SK-N-SH treated with all-trans-retinoic acid at 6 μM for 48 hours (cell line): Measurements from ENCODE around the gene TTC23.
A peak's percentile ranks its signal among the peaks of the same experiment; 100 is the strongest.

Experiments used
- ATAC-seq: fragments of 200-7000 bp; cut with Tn5 transposase; 3 replicates; pipeline ENCODE4 v1.9.1; 2020; ENCODE audit warnings: mild to moderate bottlenecking, moderate library complexity
- ARNTL ChIP-seq: fragments of 450-650 bp; formaldehyde crosslinking; IDR thresholded peaks from 2 replicates; pipeline ENCODE4 v1.5.0; 2020; ENCODE audit warnings: low read depth, mild to moderate bottlenecking, moderate library complexity, borderline replicate concordance
- ESRRG ChIP-seq: fragments of 250-450 bp; sonication (Bioruptor Pico); IDR thresholded peaks from 2 replicates; pipeline ENCODE4 v1.6.1; 2021; ENCODE audit warnings: mild to moderate bottlenecking
- GLIS3 ChIP-seq: fragments of 250-450 bp; sonication (Bioruptor Pico); IDR thresholded peaks from 2 replicates; pipeline ENCODE4 v1.5.0; 2020; ENCODE audit warnings: mild to moderate bottlenecking, moderate library complexity
- ISL1 ChIP-seq: fragments of 250-450 bp; sonication (Bioruptor Pico); IDR thresholded peaks from 2 replicates; pipeline ENCODE4 v2.1.2; 2022; ENCODE audit warnings: mild to moderate bottlenecking, moderate library complexity
- OSR1 ChIP-seq: fragments of 250-450 bp; sonication (Bioruptor Pico); IDR thresholded peaks from 2 replicates; pipeline ENCODE4 v1.8.0; 2022; ENCODE audit warnings: moderate library complexity, mild to moderate bottlenecking, inconsistent platforms
- PPARA ChIP-seq: fragments of 250-450 bp; sonication (Bioruptor Pico); IDR thresholded peaks from 2 replicates; pipeline ENCODE4 v1.5.0; 2020; ENCODE audit warnings: mild to moderate bottlenecking, borderline replicate concordance
- RARB ChIP-seq: fragments of 250-450 bp; sonication (Bioruptor Pico); IDR thresholded peaks from 2 replicates; pipeline ENCODE4 v1.8.0; 2021; ENCODE audit warnings: mild to moderate bottlenecking, moderate library complexity
- SNAI2 ChIP-seq: fragments of 250-450 bp; sonication (Bioruptor Pico); IDR thresholded peaks from 2 replicates; pipeline ENCODE4 v1.5.0; 2020; ENCODE audit warnings: mild to moderate bottlenecking, moderate library complexity
- TCF4 ChIP-seq: fragments of 250-450 bp; sonication (Bioruptor Pico); IDR thresholded peaks from 2 replicates; pipeline ENCODE4 v1.8.0; 2021; ENCODE audit warnings: mild to moderate bottlenecking, moderate library complexity, borderline replicate concordance
- TOX ChIP-seq: fragments of 250-450 bp; sonication (Bioruptor Pico); IDR thresholded peaks from 2 replicates; pipeline ENCODE4 v1.8.0; 2021; ENCODE audit warnings: mild to moderate bottlenecking, moderate library complexity, borderline replicate concordance
- ZC3H10 ChIP-seq: fragments of 250-450 bp; sonication (Bioruptor Pico); IDR thresholded peaks from 2 replicates; pipeline ENCODE4 v1.5.1; 2021; ENCODE audit warnings: mild to moderate bottlenecking, moderate library complexity
- ZFP3 ChIP-seq: fragments of 250-450 bp; sonication (Bioruptor Pico); IDR thresholded peaks from 2 replicates; pipeline ENCODE4 v1.5.0; 2020; ENCODE audit warnings: mild to moderate bottlenecking, moderate library complexity
- ZFP30 ChIP-seq: fragments of 450-650 bp; formaldehyde crosslinking; IDR thresholded peaks from 2 replicates; pipeline ENCODE4 v1.5.0; 2022; ENCODE audit warnings: mild to moderate bottlenecking, moderate library complexity
- ZNF565 ChIP-seq: fragments of 450-650 bp; formaldehyde crosslinking; conservative IDR thresholded peaks from 2 replicates; pipeline ENCODE4 v1.5.0; 2020; ENCODE audit warnings: low read depth, mild to moderate bottlenecking, moderate library complexity
- ZNF70 ChIP-seq: fragments of 450-650 bp; formaldehyde crosslinking; IDR thresholded peaks from 2 replicates; pipeline ENCODE4 v1.5.0; 2020; ENCODE audit warnings: mild to moderate bottlenecking, moderate library complexity
- ZNF8 ChIP-seq: fragments of 450-650 bp; formaldehyde crosslinking; IDR thresholded peaks from 2 replicates; pipeline ENCODE4 v1.5.0; 2020; ENCODE audit warnings: mild to moderate bottlenecking, moderate library complexity
- TF ChIP-seq, protein P1 (sequence below): fragments of 250-450 bp; sonication (Bioruptor Pico); IDR thresholded peaks from 2 replicates; pipeline ENCODE4 v1.8.0; 2021; ENCODE audit warnings: low read depth, mild to moderate bottlenecking, moderate library complexity, borderline replicate concordance
- TF ChIP-seq, protein P2 (sequence below): fragments of 250-450 bp; sonication (Bioruptor Pico); IDR thresholded peaks from 2 replicates; pipeline ENCODE4 v1.8.0; 2020; ENCODE audit warnings: mild to moderate bottlenecking, moderate library complexity, borderline replicate concordance
- TF ChIP-seq, protein P3 (sequence below): fragments of 250-450 bp; sonication (Bioruptor Pico); IDR thresholded peaks from 2 replicates; pipeline ENCODE4 v1.5.1; 2021; ENCODE audit warnings: mild to moderate bottlenecking, moderate library complexity

The TTC23 gene

DNA sequence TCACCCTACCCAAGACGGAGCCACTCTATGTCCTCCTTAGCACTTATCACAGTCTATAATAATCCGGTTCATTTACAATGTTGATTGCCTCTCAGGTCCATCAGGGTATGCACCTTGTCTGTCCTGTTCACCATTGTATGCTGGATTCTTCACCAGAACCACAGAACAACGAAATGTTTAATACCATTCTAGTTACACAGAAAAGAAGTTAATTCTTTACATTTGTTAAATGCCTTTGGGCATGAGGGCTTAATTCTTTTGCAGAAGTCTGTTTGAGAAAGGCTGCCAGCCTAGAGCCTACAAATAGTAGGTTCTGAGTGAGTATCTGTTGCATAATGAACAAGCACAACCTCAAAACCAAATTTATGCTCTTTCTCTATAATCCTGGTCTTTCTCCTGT, 22.6 kb downstream of the TTC23 start:
- no peak for TF ChIP-seq TCF4 (CRISPR knock-in tag)
- no peak for ATAC-seq

DNA sequence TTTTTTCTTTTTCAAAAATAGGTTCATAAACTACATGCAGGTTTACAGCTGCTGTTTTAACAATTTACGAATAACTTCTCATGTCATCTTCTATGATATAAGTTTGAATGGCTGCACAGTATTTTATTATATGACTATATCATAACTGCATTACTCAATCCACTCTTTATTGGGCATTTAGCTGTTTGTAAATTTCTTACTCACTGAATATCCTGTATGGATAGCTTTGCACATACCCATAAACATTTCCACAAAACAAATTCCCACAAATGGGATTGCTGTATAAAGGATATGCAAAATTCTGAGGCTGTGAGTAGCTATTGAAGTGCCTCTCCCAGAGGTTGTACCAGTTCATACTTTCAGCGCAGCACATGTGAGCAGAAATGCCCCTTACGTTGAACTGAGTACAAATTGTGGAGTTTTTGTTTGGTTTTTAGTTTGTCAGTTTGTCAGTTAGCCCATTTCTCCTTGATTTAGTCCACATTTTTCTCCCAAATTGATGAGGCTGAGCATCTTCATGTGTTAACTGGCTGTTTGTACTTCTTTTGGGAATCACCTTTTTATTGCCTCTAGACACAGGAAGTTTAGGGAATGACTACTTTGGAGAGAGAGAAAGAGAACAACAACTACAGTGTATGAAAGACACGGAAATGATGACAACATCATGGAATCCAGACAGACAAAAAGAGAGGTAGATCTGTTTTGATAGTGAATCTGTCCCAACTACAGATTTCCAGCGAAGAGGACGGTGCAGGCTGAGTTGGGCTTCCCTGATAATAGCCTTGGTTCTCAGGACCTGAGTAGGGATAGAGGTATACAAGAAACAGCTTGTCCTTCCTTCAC, 24.8 kb downstream of the TTC23 start:
- no peak for ATAC-seq
- TF ChIP-seq, protein P1, sequence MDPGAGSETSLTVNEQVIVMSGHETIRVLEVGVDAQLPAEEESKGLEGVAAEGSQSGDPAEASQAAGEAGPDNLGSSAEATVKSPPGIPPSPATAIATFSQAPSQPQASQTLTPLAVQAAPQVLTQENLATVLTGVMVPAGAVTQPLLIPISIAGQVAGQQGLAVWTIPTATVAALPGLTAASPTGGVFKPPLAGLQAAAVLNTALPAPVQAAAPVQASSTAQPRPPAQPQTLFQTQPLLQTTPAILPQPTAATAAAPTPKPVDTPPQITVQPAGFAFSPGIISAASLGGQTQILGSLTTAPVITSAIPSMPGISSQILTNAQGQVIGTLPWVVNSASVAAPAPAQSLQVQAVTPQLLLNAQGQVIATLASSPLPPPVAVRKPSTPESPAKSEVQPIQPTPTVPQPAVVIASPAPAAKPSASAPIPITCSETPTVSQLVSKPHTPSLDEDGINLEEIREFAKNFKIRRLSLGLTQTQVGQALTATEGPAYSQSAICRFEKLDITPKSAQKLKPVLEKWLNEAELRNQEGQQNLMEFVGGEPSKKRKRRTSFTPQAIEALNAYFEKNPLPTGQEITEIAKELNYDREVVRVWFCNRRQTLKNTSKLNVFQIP = no peak
- no peak for TF ChIP-seq ZNF8 (CRISPR knock-in tag)
- no peak for TF ChIP-seq ZFP3
- TF ChIP-seq ZC3H10 (CRISPR knock-in tag) = no peak
- TF ChIP-seq, protein P2, sequence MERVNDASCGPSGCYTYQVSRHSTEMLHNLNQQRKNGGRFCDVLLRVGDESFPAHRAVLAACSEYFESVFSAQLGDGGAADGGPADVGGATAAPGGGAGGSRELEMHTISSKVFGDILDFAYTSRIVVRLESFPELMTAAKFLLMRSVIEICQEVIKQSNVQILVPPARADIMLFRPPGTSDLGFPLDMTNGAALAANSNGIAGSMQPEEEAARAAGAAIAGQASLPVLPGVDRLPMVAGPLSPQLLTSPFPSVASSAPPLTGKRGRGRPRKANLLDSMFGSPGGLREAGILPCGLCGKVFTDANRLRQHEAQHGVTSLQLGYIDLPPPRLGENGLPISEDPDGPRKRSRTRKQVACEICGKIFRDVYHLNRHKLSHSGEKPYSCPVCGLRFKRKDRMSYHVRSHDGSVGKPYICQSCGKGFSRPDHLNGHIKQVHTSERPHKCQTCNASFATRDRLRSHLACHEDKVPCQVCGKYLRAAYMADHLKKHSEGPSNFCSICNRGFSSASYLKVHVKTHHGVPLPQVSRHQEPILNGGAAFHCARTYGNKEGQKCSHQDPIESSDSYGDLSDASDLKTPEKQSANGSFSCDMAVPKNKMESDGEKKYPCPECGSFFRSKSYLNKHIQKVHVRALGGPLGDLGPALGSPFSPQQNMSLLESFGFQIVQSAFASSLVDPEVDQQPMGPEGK (CRISPR knock-in tag) = no peak
- no peak for TF ChIP-seq TOX (CRISPR knock-in tag)
- no peak for TF ChIP-seq PPARA (CRISPR knock-in tag)
- TF ChIP-seq OSR1 (CRISPR knock-in tag) = no peak
- TF ChIP-seq, protein P3, sequence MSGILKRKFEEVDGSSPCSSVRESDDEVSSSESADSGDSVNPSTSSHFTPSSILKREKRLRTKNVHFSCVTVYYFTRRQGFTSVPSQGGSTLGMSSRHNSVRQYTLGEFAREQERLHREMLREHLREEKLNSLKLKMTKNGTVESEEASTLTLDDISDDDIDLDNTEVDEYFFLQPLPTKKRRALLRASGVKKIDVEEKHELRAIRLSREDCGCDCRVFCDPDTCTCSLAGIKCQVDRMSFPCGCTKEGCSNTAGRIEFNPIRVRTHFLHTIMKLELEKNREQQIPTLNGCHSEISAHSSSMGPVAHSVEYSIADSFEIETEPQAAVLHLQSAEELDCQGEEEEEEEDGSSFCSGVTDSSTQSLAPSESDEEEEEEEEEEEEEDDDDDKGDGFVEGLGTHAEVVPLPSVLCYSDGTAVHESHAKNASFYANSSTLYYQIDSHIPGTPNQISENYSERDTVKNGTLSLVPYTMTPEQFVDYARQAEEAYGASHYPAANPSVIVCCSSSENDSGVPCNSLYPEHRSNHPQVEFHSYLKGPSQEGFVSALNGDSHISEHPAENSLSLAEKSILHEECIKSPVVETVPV (CRISPR knock-in tag) = no peak
- TF ChIP-seq ESRRG (CRISPR knock-in tag) = no peak
- TF ChIP-seq TCF4 (CRISPR knock-in tag) = no peak

DNA sequence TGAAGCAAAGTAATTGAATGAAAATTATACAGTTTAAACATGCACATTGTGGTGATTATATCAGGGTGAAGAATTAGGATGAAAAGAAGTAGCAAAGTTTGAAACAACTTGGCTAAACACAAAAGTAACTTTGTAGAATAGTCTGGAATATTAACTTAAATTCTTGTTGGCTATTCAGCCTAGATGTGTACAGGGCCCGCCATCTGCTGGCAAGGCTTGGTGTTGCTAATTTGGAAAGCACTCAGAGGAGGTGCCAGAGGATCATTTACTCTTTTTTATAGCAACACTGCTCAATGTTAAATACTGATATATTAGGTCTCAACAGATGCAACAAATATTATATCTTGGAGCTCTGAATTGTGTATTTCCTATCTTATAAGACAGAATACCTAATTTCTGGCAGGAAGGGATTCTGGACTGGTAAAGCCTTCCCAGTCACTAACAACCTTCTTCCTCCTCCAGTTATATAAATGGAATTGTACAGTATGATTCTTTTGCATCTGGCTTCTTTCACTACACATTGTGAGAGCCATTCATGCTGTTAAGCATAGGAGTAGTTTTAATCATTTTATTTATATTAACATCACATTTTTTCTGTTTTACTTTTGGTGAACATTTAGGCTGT, 36.1 kb downstream of the TTC23 start:
- ATAC-seq = peak; percentile 97
- no peak for TF ChIP-seq ZFP30 (CRISPR knock-in tag)
- TF ChIP-seq GLIS3 (CRISPR knock-in tag) = no peak
- TF ChIP-seq ZC3H10 (CRISPR knock-in tag) = no peak
- TF ChIP-seq OSR1 (CRISPR knock-in tag) = no peak

DNA sequence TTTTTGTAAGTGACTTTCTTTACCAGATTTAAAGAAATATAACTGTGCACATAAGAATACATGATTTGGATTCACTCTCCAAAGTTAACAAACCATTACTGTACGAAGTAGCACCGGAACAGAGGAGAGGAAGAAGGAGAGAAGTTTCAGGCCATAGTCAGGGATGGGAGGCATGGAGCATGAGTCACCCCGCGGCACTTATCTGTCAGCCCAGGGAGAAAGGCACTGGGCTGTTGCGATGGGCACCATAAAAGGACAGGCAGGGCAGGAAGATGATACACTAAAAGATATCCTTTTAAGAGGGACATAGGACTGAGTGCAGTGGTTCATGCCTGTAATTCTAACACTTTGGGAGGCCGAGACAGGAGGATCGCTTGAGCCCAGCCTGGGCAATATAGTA, 37.0 kb downstream of the TTC23 start:
- TF ChIP-seq, protein P1 = no peak
- no peak for TF ChIP-seq ZFP30 (CRISPR knock-in tag)
- TF ChIP-seq, all 23 proteins: peak for 0

DNA sequence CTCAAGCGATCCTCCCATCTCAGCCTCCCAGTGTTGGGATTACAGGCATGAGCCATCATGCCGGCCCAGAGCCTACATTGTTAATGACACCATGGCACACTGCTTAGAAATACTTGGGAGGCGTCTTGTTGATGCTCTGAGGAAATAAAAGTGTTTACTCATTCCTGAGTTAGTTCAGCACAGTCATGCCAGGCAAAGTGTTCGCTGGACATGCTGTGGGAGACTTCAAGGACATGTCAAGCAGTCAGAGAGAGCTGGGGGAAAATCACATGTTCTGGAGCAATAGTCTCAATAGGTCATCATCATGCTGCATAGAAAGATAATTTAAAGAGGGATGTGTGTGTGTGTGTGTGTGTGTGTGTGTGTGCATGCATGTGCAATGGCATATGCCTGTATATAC, 37.5 kb downstream of the TTC23 start:
- TF ChIP-seq PPARA (CRISPR knock-in tag) (no peak), ARNTL (no peak), ZNF70 (CRISPR knock-in tag) (no peak), ISL1 (CRISPR knock-in tag) (no peak), OSR1 (CRISPR knock-in tag) (no peak), ZFP30 (CRISPR knock-in tag) (no peak), ZNF8 (CRISPR knock-in tag) (no peak), SNAI2 (CRISPR knock-in tag) (no peak), ZC3H10 (CRISPR knock-in tag) (no peak), RARB (no peak), ZNF565 (no peak)
- TF ChIP-seq, protein P1 = no peak
- TF ChIP-seq, protein P3 (CRISPR knock-in tag) = no peak
- TF ChIP-seq, protein P2 (CRISPR knock-in tag) = no peak
- ATAC-seq = no peak; the same call in 2 of the 3 replicates

More for the DNA sequence above, 37.0 kb downstream of the TTC23 start:
- peak; percentile 95 for ATAC-seq
